HG02973 (cell line): ENCODE data around the gene NCAPD2.
"Not testable (repeated sequence)": the region's sequence is repeated elsewhere in the genome, so short reads cannot be mapped to it uniquely, and the experiment has no call there.

ENCODE experiments used
- ATAC-seq: cut with Tn5 transposase; IDR thresholded peaks from one replicate; pipeline ENCODE4 v1.9.1; 2021; ENCODE audit warnings: moderate library complexity; ENCODE audit not compliant: unreplicated experiment

NCAPD2 gene

GRCh38 chr12:6546016-6546415 is 52.1 kb downstream of the NCAPD2 start:
- no peak for ATAC-seq

- no peak for ATAC-seq
Observed at GRCh38 chr12:6547566-6547965, 53.7 kb downstream of the NCAPD2 start.

- ATAC-seq = no peak
Observed at GRCh38 chr12:6547987-6548386, 54.1 kb downstream of the NCAPD2 start.

- ATAC-seq = no peak
Observed at GRCh38 chr12:6548556-6548955, 54.7 kb downstream of the NCAPD2 start.

- no peak for ATAC-seq
Observed at GRCh38 chr12:6548966-6549683, 55.2 kb downstream of the NCAPD2 start.

GRCh38 chr12:6549684-6550151 is 55.8 kb downstream of the NCAPD2 start:
- ATAC-seq = no peak

GRCh38 chr12:6550294-6551062 is 56.6 kb downstream of the NCAPD2 start:
- no peak for ATAC-seq

- ATAC-seq = no peak
Observed at GRCh38 chr12:6551063-6551461, 57.2 kb downstream of the NCAPD2 start.

- ATAC-seq = no peak
Observed at GRCh38 chr12:6551496-6552139, 57.7 kb downstream of the NCAPD2 start.

- no peak for ATAC-seq
Observed at GRCh38 chr12:6552140-6552551, 58.2 kb downstream of the NCAPD2 start.

GRCh38 chr12:6553051-6553868 is 59.4 kb downstream of the NCAPD2 start:
- no peak for ATAC-seq

GRCh38 chr12:6554168-6555017 is 60.5 kb downstream of the NCAPD2 start:
- peak; percentile 53 for ATAC-seq

- peak; percentile 14 for ATAC-seq
Observed at GRCh38 chr12:6555018-6555691, 61.3 kb downstream of the NCAPD2 start.

GRCh38 chr12:6556496-6556817 is 62.6 kb downstream of the NCAPD2 start:
- ATAC-seq = not testable (repeated sequence)

- no peak for ATAC-seq
Observed at GRCh38 chr12:6556857-6557256, 63.0 kb downstream of the NCAPD2 start.

- not testable (repeated sequence) for ATAC-seq
Observed at GRCh38 chr12:6558014-6558760, 64.3 kb downstream of the NCAPD2 start.

GRCh38 chr12:6559500-6559899 is 65.6 kb downstream of the NCAPD2 start:
- ATAC-seq = no peak

GRCh38 chr12:6560501-6561205 is 66.8 kb downstream of the NCAPD2 start:
- ATAC-seq = no peak
